Neutrophil (primary cell): ENCODE measurements around the gene MYO15B.
A peak's percentile ranks its signal among the peaks of the same experiment; 100 is the strongest.

Source experiments
- H3K27ac ChIP-seq: fragments of 200-600 bp; sonication (generic); 2 replicates; pipeline ENCODE4 v1.5.1; 2016; ENCODE audit warnings: mild to moderate bottlenecking, moderate library complexity
- H3K27me3 ChIP-seq: fragments of 200-600 bp; sonication (generic); 2 replicates; pipeline ENCODE4 v1.6.0; 2016; ENCODE audit warnings: mild to moderate bottlenecking
- H3K36me3 ChIP-seq: fragments of 200-600 bp; sonication (generic); 2 replicates; pipeline ENCODE4 v1.5.1; 2017
- H3K4me1 ChIP-seq, 2 experiments: fragments of 200-600 bp in 1 of 2; sonication (generic) in 1 of 2; 1 replicate in 1 of 2; 2 replicates in 1 of 2; pipeline versions ENCODE4 v1.5.1 to v1.6.1; 2013 to 2016; ENCODE audit warnings: low read depth in 1 of 2, low read length in 1 of 2, mild to moderate bottlenecking in 1 of 2, moderate library complexity in 1 of 2; ENCODE audit not compliant: control insufficient read depth in 1 of 2, insufficient read depth in 1 of 2
- H3K4me3 ChIP-seq, 2 experiments: fragments of 200-600 bp in 1 of 2; sonication (generic) in 1 of 2; 1 replicate in 1 of 2; 2 replicates in 1 of 2; pipeline ENCODE4 v1.5.1; 2013 to 2016; ENCODE audit warnings: low read depth in 1 of 2, low read length in 1 of 2, mild to moderate bottlenecking in 1 of 2, moderate library complexity in 1 of 2
- H3K9me3 ChIP-seq: fragments of 200-600 bp; sonication (generic); 2 replicates; pipeline ENCODE4 v1.5.1; 2016
- TF ChIP-seq, protein P1 (sequence below): fragments of 200-600 bp; sonication (generic); IDR thresholded peaks from 2 replicates; pipeline ENCODE4 v1.5.1; 2016; ENCODE audit warnings: antibody characterized with exemption

MYO15B gene

DNA sequence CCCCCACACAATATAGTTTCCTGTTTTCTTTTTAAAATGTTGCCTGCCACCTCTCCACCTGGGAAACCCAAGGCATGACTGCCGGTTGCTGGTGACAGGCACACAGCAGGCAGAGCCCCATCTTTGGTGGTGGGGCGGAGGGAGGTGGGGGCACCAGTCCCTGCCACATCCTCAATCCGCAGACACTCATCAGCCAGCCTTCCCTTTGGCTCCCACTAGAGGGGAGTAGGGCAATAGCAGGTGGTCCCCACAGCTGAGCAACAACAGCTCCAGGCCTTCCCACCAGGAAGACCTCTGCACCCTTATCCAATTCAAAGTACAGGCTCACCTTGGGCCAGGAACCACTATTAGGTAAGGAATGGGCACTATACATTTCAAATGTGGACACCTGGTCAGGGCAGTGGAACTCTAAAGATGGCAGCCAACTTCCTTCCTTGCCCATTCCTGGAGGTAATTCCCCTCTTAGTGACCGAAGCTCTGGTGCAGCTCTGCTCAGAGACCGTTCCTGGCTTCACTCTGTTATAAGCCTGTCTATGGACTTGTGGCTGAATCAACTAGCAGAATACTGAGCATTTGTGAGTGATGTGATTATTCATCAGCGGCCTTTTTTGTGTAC, 65.4 kb downstream of the MYO15B start:
- no peak overlapping the region for H3K4me3 ChIP-seq
- H3K27me3 ChIP-seq = no peaks in the 10 kb centered on the region
- TF ChIP-seq, protein P1, sequence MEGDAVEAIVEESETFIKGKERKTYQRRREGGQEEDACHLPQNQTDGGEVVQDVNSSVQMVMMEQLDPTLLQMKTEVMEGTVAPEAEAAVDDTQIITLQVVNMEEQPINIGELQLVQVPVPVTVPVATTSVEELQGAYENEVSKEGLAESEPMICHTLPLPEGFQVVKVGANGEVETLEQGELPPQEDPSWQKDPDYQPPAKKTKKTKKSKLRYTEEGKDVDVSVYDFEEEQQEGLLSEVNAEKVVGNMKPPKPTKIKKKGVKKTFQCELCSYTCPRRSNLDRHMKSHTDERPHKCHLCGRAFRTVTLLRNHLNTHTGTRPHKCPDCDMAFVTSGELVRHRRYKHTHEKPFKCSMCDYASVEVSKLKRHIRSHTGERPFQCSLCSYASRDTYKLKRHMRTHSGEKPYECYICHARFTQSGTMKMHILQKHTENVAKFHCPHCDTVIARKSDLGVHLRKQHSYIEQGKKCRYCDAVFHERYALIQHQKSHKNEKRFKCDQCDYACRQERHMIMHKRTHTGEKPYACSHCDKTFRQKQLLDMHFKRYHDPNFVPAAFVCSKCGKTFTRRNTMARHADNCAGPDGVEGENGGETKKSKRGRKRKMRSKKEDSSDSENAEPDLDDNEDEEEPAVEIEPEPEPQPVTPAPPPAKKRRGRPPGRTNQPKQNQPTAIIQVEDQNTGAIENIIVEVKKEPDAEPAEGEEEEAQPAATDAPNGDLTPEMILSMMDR = peak; percentile 45
- peaks cover 22% of the 10 kb centered on the region for H3K36me3 ChIP-seq
- H3K9me3 ChIP-seq = no peaks in the 10 kb centered on the region
- peak overlapping the region; percentile 75 for H3K27ac ChIP-seq
- H3K4me1 ChIP-seq = peaks cover 34 to 40% of the 10 kb centered on the region in 2 experiments

DNA sequence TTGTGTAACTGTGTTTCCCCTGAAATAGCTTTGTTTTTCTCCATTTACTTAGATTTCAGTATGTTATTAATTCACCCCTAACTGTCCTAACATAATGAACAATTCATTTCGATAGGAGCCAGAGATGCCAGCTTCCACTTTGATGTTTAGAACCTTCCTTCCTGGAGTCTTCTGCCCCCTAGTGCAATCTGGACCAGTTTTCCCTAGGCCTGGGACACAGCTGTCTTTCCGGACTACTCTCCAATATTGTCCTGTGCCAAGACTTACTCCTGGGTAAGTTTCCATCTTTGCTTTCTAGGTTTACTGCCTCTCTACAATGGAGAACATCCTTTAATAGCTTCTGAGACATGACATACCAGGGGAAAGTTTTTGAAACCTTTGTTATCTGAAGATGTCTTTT, 66.6 kb downstream of the MYO15B start:
- Histone ChIP-seq H3K9me3 (no peaks in the 10 kb centered on the region), H3K27me3 (no peaks in the 10 kb centered on the region), H3K4me3 (peak overlapping the region; percentile 20 to 41), H3K4me1 (peaks cover 34 to 40% of the 10 kb centered on the region in 2 experiments), H3K36me3 (peaks cover 33% of the 10 kb centered on the region), H3K27ac (peak overlapping the region; percentile 75)
- TF ChIP-seq, protein P1 = no peak

DNA sequence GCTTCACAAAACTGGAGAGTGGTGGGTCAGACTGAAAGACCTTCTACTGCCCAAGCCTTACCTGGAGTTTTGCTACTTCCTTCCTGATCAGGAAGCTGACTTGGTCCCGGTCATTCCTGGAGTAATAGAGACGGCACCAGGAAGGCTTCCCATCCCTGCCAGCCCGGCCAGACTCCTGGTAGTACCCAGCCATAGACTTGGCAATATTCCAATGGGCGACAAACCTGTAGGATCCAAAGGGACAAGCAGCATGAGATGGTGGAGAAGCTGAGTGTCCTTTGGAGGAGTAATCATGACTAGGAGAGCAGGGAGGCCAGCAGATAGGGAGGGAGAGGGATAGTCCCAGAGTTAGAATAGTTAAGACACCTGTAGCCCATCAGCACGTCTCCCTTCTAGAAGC, 70.6 kb downstream of the MYO15B start:
- Histone ChIP-seq H3K27ac (no peak overlapping the region), H3K4me1 (peaks cover 26 to 27% of the 10 kb centered on the region in 2 experiments), H3K4me3 (no peak overlapping the region), H3K36me3 (peaks cover 51% of the 10 kb centered on the region), H3K9me3 (no peaks in the 10 kb centered on the region), H3K27me3 (no peaks in the 10 kb centered on the region)
- TF ChIP-seq, protein P1 = no peak

DNA sequence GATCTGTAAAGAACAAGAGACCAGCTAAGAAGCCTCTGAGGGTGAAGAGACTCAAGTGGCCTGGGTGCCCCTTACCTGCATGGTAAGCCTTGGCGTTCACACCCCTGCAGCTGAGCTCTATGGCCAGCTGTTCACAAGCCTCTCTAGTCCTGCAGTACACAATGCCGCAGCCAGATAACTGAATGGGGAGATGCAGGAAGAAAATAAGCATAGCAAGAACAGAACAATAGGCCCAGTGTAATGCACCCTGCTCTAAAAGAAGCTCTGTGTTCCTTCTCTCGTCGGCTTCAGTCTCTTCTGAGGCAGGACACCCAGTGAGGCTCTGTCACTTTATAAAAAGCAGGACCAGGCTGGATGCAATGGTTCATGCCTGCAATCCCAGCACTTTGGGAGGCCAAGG, 73.9 kb downstream of the MYO15B start:
- H3K36me3 ChIP-seq = peaks cover 51% of the 10 kb centered on the region
- TF ChIP-seq, protein P1 = no peak
- no peaks in the 10 kb centered on the region for H3K9me3 ChIP-seq
- H3K27me3 ChIP-seq = no peaks in the 10 kb centered on the region
- no peak overlapping the region for H3K4me3 ChIP-seq
- H3K4me1 ChIP-seq = peaks cover 5 to 8% of the 10 kb centered on the region in 2 experiments
- no peak overlapping the region for H3K27ac ChIP-seq

DNA sequence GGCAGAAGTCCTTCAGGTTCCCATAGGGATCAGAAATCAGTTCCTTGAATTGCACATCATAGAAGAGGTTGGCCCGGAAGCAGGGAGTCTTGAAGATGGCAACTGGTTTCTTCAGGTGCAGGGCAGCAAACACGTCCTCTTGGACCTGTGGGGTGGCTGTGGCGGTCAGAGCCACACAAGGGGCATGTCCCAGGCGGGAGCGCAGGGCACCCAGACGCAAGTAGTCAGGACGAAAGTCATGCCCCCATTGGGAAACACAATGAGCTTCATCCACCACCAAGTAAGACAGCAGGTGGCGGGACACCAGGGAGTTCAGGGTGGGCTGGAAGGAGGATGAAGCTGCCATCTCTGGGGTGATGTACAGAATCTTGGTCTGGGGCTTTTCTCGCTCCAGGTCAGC, 74.9 kb downstream of the MYO15B start:
- H3K36me3 ChIP-seq = peaks cover 51% of the 10 kb centered on the region
- H3K27me3 ChIP-seq = no peaks in the 10 kb centered on the region
- H3K4me1 ChIP-seq = peaks cover 9 to 12% of the 10 kb centered on the region in 2 experiments
- H3K9me3 ChIP-seq = no peaks in the 10 kb centered on the region
- H3K27ac ChIP-seq = no peak overlapping the region
- H3K4me3 ChIP-seq = no peak overlapping the region
- TF ChIP-seq, protein P1 = no peak
